ENCODE data around the gene MAP7. TPM values are rescaled to one million over a fixed set of nuclear protein-coding genes. Genes with fewer than 3 reads are reported as not detected.

Gene MAP7
- total RNA-seq, 2 experiments from 2014 or later = 0.78 to 1.0 TPM

DNA sequence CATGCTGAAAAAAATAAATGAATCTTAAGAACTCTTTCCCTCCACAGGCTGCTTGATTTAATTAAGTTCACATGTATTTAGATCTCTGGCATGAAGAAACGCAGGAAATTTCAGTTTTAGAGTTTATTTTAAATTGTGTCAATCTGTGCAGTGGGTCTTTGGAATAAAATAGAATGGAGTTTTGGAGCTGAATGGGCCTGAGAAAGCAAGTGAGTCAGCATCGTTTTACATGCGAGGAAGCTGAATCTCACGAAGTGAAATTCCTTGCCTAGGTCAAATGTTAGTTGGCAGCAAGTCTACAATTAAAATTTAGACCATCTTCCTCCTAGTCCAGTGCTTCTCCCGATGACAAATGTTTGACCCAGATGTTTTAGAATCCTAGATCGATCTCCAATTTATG lies 22.4 kb downstream of the MAP7 start:
- no peaks in the 10 kb centered on the region for H3K9me3 Mint-ChIP-seq
- no peak overlapping the region for H3K27ac Mint-ChIP-seq
- peaks cover 21% of the 10 kb centered on the region for H3K4me1 Mint-ChIP-seq
- no peaks in the 10 kb centered on the region for H3K36me3 Mint-ChIP-seq
- no peak overlapping the region for H3K4me3 Mint-ChIP-seq
- peaks cover 25% of the 10 kb centered on the region for H3K27me3 Mint-ChIP-seq
- no peak for DNase-seq

DNA sequence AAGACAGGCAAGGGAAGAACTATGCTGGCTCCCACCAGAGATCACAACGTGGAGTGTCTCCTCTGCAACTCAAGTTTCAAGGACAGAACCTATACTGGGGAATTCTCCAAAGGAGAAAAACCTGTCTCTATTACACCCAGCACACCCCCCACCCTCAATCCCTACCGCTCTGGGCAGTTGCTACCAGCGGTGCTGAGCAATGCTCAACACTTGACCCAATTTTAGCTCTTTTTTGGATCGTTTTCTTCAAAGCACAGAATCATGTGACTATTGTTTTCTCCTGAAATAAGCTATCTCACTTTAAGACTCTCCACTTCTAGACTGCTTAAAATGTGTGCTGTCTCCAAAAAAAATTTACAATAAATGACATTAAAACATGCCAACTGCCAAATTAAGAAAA lies 23.3 kb downstream of the MAP7 start:
- H3K27ac Mint-ChIP-seq = no peak overlapping the region
- H3K4me3 Mint-ChIP-seq = no peak overlapping the region
- H3K4me1 Mint-ChIP-seq = peaks cover 21% of the 10 kb centered on the region
- no peaks in the 10 kb centered on the region for H3K9me3 Mint-ChIP-seq
- no peak for DNase-seq
- H3K27me3 Mint-ChIP-seq = peaks cover 29% of the 10 kb centered on the region
- no peaks in the 10 kb centered on the region for H3K36me3 Mint-ChIP-seq

DNA sequence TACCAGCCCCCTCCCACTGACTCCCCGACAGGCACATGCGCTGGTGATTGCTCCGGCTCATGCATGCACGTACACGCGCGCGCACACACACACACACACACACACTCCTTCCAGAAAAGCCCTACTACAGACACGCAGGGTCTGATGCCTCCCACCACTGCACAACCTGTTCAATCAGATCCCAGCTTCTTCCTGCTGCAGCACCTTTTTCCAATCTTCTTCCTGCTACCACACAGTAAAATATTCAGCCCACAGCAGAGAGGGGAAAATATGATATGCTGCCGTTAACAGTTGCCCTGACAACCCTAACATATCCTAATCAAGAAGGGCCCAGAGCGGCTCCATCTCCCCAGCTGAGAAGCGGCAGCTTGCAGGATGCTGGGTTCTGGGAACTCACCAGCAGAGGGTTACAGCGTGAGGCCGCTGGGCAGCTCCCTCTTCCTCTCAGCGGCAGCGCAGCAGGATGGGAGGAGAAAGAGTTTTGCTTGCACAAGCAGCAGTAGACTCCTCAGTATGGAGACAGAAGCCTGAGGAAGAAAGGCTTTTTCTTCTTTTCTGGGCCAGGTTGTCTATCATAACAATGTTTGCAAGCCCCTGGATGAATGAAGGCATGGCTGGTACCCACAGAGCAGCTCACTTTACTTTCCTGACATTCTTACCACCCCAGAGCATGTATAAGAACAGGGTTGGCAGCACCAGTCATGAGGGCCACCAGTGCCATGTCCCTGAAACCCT lies 23.9 kb downstream of the MAP7 start:
- DNase-seq = peak; percentile 46
- Mint-ChIP-seq H3K4me3 (peak overlapping the region; percentile 40), H3K9me3 (no peaks in the 10 kb centered on the region), H3K4me1 (peaks cover 21% of the 10 kb centered on the region), H3K36me3 (no peaks in the 10 kb centered on the region), H3K27ac (no peak overlapping the region), H3K27me3 (peaks cover 29% of the 10 kb centered on the region)

DNA sequence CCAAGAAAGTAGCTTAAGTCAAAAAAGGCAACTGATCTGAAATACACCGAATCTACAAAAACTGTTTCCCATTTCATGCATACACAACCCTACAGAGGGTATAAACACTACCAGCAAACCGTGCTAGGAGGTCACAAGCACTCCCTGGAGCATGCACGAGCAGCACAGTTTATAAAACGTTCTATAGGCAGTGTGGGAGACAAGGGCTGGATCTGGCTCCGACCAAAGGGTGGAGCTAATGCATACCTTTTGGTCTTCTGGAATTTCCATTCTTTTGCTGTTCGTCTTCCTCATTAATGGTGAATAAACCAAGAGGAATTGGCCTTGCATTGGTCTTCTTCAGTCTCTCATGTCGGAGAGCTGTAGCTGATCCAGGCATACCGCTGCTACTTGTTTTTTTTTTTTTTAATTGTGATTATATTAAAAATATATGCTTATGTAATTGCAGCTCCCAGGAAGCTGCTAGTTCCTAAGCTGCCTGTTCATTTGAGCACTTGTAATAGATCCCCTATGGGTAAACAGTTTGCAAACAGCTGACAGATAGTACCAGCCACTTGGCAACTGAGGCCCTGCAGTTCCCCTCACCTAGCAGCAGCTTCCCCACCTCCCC lies 24.5 kb downstream of the MAP7 start:
- Mint-ChIP-seq H3K27me3 (peaks cover 29% of the 10 kb centered on the region), H3K9me3 (no peaks in the 10 kb centered on the region), H3K4me3 (peak overlapping the region; percentile 40), H3K27ac (no peak overlapping the region), H3K36me3 (no peaks in the 10 kb centered on the region), H3K4me1 (peaks cover 21% of the 10 kb centered on the region)
- DNase-seq = no peak

DNA sequence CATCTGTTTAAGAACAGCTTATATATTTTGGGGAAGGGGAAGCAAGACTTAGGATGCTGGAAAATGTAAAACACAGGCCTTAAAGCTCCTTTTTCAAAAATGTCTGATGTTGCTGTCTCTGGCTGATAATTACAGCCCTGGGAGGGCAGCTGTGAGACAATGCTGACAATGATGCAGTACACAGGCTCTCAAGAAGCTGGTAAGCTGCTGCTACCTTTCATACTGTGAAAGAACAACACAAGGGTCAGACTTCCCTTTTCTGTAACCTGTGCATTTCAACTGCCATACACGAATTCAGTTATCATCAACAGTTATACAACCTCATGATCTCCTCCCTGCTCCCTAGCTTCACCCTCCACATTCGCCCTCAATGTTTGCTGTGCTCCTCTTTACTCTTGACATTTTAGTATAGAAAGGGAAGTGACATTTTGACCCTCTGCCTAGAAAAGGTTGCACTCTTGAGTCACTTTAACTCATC lies 25.2 kb downstream of the MAP7 start:
- Mint-ChIP-seq H3K27ac (no peak overlapping the region), H3K9me3 (no peaks in the 10 kb centered on the region), H3K27me3 (peaks cover 29% of the 10 kb centered on the region), H3K36me3 (no peaks in the 10 kb centered on the region), H3K4me1 (peaks cover 21% of the 10 kb centered on the region), H3K4me3 (no peak overlapping the region)
- DNase-seq = no peak

DNA sequence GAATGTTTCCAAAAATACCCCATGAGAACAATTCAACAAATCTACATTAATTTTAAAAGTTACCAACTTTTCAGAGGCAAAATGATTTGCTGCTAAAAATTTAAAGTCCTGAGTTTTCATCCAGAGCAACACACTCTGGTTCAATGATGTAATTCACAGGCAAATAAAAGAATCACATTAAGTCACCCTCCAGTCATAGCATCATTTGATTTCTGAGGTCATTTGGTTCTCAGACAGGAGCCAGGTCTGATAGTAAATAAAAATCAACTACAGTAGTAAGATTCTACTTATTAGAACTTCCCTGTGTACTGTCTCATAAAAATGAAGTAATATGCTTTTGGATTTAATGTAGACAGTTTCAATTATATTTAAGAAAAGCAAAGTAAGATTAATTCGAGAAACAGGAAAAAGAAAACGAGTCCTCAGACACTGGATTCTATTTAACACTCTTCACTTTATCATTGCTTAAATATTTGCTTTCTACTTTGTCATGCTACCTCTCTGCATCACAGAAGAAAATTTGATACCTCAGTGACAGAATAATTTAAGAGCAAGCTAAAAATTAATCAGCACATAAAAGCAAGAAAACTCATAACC lies 25.8 kb downstream of the MAP7 start:
- Mint-ChIP-seq H3K36me3 (no peaks in the 10 kb centered on the region), H3K27me3 (peaks cover 29% of the 10 kb centered on the region), H3K4me1 (peaks cover 21% of the 10 kb centered on the region), H3K9me3 (no peaks in the 10 kb centered on the region), H3K27ac (no peak overlapping the region), H3K4me3 (no peak overlapping the region)
- no peak for DNase-seq

DNA sequence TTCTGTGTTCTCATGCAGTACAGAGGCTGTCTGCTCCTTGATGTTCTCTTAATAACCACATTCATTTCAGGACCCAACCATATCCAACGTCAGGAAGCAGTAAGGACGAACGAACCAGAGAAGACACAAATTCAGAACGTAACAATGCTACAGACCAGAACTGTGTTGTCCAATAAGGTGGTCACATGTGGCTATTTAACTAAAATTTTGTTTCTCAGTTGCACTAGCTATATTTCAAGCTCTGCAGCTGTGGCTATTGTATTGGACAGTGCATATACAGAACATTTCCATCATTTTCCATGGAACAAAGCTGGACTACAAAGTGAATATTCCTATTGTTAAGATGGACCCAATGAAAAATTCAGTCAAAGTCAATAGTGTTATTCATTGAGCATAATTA lies 27.0 kb downstream of the MAP7 start:
- H3K4me1 Mint-ChIP-seq = peaks cover 21% of the 10 kb centered on the region
- peaks cover 29% of the 10 kb centered on the region for H3K27me3 Mint-ChIP-seq
- no peak for DNase-seq
- H3K27ac Mint-ChIP-seq = no peak overlapping the region
- no peaks in the 10 kb centered on the region for H3K36me3 Mint-ChIP-seq
- H3K4me3 Mint-ChIP-seq = no peak overlapping the region
- H3K9me3 Mint-ChIP-seq = no peaks in the 10 kb centered on the region

DNA sequence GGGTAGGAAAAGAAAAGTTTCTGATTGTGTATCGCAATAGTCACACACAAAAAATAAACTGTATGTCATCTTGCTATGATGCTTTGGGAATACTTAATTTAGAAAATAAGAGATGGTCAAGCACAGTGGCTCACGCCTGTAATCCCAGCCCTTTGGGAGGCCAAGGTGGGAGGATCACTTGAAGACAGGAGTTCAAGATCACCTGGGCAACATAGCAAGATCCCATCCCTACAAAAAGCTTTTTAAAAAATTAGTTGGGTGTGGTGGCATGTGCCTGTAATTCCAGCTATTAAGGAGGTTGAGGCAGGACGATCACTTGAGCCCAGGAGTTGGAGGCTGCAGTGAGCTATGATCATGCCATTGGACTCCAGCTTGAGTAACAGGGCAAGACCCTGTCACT lies 27.6 kb downstream of the MAP7 start:
- no peak overlapping the region for H3K4me3 Mint-ChIP-seq
- peaks cover 21% of the 10 kb centered on the region for H3K4me1 Mint-ChIP-seq
- no peak overlapping the region for H3K27ac Mint-ChIP-seq
- H3K9me3 Mint-ChIP-seq = no peaks in the 10 kb centered on the region
- H3K36me3 Mint-ChIP-seq = no peaks in the 10 kb centered on the region
- peaks cover 26% of the 10 kb centered on the region for H3K27me3 Mint-ChIP-seq
- DNase-seq = no peak

DNA sequence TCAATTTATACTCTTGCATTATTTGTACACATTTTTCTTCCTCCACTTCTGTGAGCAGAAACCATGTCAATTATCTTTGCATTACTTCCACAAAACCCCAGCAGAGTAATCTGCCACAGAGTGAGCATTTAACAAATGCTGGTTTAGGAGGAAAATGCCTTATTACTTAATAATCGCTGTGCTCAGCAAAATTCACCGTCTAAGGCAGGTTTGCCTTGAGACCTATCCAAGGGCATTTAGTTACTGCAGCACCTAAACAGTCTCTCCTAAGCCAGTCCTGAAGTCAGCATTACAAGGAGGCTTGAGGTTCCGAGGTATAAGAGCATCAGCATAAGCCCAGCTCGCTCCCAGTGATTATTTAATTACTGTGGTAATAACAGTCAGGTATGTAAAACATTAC lies 28.3 kb downstream of the MAP7 start:
- H3K27me3 Mint-ChIP-seq = peaks cover 20% of the 10 kb centered on the region
- no peak overlapping the region for H3K27ac Mint-ChIP-seq
- peaks cover 21% of the 10 kb centered on the region for H3K4me1 Mint-ChIP-seq
- H3K36me3 Mint-ChIP-seq = no peaks in the 10 kb centered on the region
- no peaks in the 10 kb centered on the region for H3K9me3 Mint-ChIP-seq
- DNase-seq = no peak
- H3K4me3 Mint-ChIP-seq = no peak overlapping the region

DNA sequence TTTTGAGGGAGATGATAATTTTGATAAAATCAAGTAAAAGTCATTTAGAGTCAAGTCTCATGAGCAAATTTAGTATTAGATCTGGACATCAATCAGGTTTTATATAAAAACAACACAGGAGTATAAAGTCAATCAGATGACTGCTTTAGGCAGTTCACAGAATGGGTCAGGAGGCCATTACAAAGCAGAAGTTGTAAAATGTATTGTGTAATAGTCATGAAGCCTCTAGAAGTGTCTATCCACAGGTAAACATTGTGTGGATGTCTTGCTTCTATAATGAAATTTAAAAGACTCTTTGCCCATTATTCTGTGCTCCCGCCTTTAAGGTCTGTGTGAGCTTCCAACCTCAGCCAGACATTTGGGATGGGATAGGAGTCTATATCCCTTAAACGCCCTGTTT lies 28.8 kb downstream of the MAP7 start:
- Mint-ChIP-seq H3K27me3 (peaks cover 15% of the 10 kb centered on the region), H3K36me3 (no peaks in the 10 kb centered on the region), H3K27ac (no peak overlapping the region), H3K4me3 (no peak overlapping the region), H3K9me3 (no peaks in the 10 kb centered on the region), H3K4me1 (peaks cover 17% of the 10 kb centered on the region)
- no peak for DNase-seq

DNA sequence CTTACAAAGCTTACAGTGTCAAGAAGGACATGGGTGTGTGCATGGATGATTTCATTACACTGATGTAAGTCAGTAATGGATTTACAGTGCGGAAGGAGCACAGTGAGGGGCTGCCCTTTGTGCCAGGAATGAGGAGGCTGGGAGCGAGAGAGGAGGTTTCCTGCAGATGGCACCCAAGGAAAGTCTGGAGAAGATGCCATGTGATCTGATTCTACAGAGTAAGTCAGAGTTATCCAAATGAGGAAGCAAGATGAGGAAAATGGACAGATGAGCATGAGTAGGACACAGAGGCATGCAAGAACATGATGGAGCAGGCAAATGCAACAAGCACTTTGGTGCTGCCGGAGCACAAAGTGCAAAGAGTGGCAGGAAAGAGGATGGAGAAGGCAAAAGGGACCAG lies 29.7 kb downstream of the MAP7 start:
- Mint-ChIP-seq H3K4me1 (peaks cover 10% of the 10 kb centered on the region), H3K9me3 (no peaks in the 10 kb centered on the region), H3K36me3 (no peaks in the 10 kb centered on the region), H3K27me3 (peaks cover 9% of the 10 kb centered on the region), H3K4me3 (no peak overlapping the region), H3K27ac (no peak overlapping the region)
- no peak for DNase-seq

DNA sequence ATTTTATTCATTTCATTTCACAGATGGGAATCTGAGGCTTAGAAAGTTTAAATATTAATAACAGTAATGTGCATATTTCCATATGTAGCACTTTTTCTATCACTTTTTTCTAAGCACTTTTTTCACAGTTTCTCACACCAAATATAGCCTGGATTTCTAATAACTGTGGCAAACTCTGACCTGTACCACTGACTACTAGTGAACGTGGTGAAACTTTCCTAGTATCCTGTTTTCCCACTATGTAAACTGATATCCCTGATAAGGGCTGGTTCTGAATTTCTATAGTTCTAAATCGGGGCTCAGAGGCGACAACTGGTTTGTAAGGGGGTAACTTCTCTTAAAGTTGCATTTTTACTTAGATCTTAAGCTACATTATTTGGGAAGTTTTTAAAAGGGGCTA lies 32.6 kb downstream of the MAP7 start:
- no peaks in the 10 kb centered on the region for H3K4me1 Mint-ChIP-seq
- no peak for DNase-seq
- no peaks in the 10 kb centered on the region for H3K9me3 Mint-ChIP-seq
- H3K4me3 Mint-ChIP-seq = no peak overlapping the region
- no peak overlapping the region for H3K27ac Mint-ChIP-seq
- H3K36me3 Mint-ChIP-seq = no peaks in the 10 kb centered on the region
- peaks cover 4% of the 10 kb centered on the region for H3K27me3 Mint-ChIP-seq

DNA sequence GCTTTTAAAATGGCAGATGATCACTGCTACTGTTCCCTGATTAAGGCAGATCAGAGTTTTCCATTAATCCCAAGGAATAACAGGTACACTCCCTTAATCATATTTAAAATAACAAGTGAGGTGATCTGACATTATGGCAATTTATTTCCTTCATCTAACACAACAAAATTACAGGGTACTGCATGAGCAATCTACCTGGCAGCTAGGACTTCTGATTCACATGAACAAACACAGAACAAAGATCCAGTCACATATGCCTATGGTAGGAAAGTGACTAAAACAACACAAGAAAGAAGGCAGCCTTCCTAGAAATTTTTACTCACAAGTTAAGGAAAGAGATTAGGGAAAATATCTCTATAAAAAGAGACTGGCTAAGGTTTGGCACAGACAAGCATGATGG lies 33.2 kb downstream of the MAP7 start:
- Mint-ChIP-seq H3K4me3 (no peak overlapping the region), H3K9me3 (no peaks in the 10 kb centered on the region), H3K36me3 (no peaks in the 10 kb centered on the region), H3K4me1 (no peaks in the 10 kb centered on the region), H3K27me3 (no peaks in the 10 kb centered on the region), H3K27ac (no peak overlapping the region)
- DNase-seq = no peak

DNA sequence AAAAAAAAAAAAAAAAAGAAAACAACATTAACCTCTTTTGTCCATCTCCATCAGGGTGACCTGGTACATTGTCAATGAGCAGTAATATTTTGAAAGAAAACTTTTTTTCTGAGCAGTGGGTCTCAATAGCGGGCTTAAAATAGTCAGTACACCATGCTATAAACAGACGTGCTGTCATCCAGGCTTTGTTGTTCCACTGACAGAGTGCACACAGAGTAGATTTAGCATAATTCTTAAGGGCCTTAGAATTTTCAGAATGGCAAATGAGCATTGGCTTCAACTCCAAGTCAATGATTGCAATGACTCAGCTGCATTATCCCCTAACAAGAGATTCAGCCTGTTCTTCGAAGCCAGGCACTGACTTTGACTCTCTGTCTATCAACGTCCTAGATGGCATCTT lies 35.6 kb downstream of the MAP7 start:
- H3K4me1 Mint-ChIP-seq = peaks cover 16% of the 10 kb centered on the region
- DNase-seq = no peak
- no peak overlapping the region for H3K4me3 Mint-ChIP-seq
- no peaks in the 10 kb centered on the region for H3K36me3 Mint-ChIP-seq
- H3K27ac Mint-ChIP-seq = no peak overlapping the region
- H3K27me3 Mint-ChIP-seq = no peaks in the 10 kb centered on the region
- no peaks in the 10 kb centered on the region for H3K9me3 Mint-ChIP-seq

DNA sequence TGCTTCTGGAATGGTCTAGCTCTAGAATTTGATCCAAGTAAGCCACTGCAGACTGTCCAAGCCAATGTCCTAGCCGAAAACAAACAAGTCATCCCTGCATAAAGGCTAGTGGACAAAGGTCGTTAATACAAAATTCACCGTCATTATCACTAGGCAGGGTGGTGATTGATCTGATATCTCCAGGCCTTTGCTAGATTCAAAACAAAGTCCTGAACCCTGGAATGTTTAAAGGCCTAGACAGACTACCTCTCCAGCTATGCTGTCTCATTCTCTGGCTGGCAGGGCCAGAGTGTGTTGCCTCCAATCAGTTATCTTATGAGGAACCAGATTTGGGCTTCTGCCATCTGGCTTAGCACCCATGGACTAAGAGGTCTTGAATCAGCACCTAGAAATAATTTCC lies 38.3 kb downstream of the MAP7 start:
- H3K4me3 Mint-ChIP-seq = no peak overlapping the region
- H3K27ac Mint-ChIP-seq = no peak overlapping the region
- H3K27me3 Mint-ChIP-seq = peaks cover 3% of the 10 kb centered on the region
- H3K36me3 Mint-ChIP-seq = no peaks in the 10 kb centered on the region
- no peaks in the 10 kb centered on the region for H3K9me3 Mint-ChIP-seq
- H3K4me1 Mint-ChIP-seq = peaks cover 17% of the 10 kb centered on the region
- no peak for DNase-seq

DNA sequence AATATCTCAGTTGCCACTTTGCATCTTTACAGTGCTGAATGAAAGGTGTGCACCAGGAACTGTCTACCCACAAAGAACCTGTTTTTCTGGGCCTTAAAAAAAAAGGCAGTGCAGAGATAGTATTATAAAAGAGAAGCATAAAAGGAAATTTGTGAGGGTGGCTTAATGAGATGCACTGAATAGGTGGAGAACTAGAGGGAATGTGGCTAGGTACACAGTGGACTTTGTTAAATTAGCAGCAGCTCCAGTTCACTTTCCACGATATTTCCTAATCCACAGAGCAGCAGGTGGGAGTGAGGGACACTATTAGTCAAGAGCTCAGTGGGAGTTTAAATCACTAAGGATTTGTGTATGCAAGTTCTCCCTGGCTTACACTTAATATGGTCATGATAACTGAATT lies 38.8 kb downstream of the MAP7 start:
- Mint-ChIP-seq H3K27ac (no peak overlapping the region), H3K36me3 (no peaks in the 10 kb centered on the region), H3K9me3 (no peaks in the 10 kb centered on the region), H3K4me1 (peaks cover 17% of the 10 kb centered on the region), H3K4me3 (no peak overlapping the region), H3K27me3 (peaks cover 4% of the 10 kb centered on the region)
- DNase-seq = no peak
